ENCODE data around the gene ANAPC16.
"Not testable (repeated sequence)": the region's sequence is repeated elsewhere in the genome, so short reads cannot be mapped to it uniquely, and the experiment has no call there.

The ANAPC16 gene

DNA sequence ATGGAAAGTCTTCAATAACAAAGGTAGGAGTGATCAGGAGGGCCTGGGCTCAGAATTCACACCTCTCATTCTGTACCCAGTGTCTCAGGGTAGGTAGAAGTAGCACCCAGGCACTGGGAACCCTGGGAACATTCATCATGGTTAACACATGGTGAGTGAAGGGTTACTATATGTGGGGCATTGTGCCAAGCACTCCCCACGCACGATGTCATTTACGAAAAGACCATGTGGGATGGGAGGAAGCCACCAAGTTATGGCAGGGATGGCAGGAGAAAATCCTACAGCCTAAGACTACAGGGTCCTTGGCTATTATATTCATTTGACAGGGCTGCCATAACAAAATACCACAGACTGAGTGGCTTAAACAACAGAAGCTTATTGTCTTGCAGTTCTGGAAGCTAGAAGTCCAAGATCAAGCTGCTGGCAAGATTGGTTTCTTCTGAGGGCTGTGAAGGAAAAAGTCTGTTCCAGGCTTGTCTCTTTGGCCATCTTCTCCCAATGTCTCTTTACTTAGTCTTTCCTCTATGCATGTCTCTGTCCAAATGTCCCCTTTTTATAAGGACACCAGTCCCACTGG, 30.2 kb downstream of the ANAPC16 start:
- DNase-seq: no peak

DNA sequence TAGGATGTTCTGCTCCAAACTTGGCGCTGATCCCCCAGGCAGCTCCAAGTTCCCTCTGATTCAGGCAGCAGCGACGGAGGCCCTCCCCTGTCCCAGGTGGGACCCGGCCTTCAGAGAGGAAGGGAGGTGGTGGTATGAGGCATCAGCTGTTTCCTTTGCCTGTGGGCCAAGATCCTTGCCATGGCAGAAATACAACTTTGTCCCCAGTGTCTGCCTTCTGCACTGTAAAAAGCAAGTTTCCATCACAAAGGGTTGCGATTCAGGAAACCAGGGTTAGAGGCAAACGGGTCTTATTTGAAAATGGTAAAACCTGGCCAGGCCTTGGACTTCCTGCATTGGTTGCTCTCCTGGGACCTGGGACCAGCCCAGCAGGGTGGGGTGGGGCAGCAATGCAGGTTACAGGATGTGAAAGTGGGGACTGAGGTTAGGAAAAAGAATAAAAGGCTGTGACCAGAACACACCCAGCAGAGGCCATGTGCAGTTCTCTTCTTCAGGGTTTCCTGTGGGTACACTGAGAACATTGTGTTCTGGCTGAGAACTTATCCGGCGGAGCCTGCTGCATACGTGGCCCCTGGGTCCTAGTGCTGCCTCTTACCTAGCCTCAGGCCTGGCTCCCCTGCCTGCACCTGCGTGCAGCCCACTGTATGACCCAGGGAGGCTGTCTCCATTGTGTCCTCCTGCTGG, 32.8 kb downstream of the ANAPC16 start:
- DNase-seq: no peak

GRCh38 chr10:72249176-72249862, 33.5 kb downstream of the ANAPC16 start:
- not testable (repeated sequence) for DNase-seq

- DNase-seq: peak; percentile 29
Measured at GRCh38 chr10:72250666-72251065, 34.9 kb downstream of the ANAPC16 start.

GRCh38 chr10:72251635-72252034, 35.8 kb downstream of the ANAPC16 start:
- DNase-seq: no peak

GRCh38 chr10:72252972-72253371, 37.2 kb downstream of the ANAPC16 start:
- no peak for DNase-seq

- DNase-seq: no peak
Measured at GRCh38 chr10:72253578-72253977, 37.8 kb downstream of the ANAPC16 start.

DNA sequence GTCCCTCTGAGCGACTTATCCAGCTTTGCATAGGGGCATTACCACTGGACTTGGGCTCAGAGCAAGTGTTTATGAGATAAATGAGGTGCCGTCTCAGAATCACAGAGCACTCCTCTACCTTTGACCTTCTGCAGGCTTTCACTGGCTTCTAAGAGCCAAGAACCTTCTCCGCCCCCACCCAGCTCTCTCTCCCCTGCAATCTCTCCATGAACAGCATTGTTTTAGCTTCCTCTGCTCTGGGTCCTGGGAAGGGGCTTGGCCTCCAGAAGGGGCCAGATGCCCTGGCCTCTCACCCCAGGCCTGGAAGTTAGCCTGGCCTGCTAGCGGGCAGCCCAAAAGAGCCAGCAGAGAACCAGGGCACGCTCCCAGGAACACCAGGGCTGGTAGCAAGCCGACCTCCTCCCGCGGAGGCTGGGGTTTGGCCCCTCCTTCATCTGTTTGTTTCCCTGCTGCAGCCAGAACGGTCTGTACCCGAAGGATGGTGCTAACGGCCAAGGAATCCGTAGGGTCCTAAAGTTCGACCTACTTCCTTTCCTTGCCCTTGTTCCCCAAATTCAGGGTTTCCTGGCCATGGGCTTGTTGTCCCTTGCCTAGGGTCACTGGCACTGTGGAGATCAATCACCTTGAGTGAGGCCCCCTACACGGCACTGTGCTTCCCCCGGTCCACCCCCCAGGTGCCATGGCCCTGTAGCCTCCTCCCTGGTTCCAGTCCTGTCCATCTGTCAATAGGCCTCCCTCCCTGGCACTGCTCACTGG, 39.2 kb downstream of the ANAPC16 start:
- peak; percentile 62 for DNase-seq

DNA sequence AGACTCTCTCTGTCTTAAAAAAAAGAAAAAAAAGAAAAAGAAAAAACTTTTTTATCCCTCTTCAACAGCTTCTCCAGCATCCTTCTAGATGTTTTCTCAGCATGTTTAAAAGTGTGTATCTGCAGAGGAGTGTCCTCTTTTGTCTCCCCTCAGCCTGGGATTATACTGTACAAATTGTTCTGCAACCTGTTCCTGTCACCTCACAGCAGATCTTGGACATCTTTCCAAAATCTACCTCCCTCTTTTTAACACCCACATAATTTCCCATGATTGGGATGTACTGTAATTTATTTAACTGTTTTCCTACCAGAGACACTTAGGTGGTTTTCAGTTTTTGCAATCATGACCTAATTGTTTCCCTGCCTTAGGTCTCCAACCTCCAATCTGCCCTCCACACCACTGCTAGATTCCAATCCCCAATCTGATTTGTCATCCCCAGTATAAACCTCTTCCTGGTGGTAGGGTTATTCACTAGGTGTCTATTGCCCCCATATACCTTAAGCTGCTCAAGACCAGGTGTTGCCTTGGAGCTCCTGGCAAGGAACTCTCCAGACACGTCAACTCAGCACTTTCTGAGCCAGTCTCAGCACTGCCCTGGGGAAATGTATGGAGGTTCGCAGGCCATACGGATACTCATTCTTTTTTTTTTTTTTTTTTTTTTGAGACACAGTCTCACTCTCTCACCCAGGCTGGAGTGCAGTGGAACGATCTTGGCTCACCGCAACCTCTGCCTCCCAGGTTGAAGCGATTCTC, 40.3 kb downstream of the ANAPC16 start:
- no peak for DNase-seq

GRCh38 chr10:72257051-72257892, 41.5 kb downstream of the ANAPC16 start:
- peak; percentile 68 for DNase-seq

- no peak for DNase-seq
Measured at GRCh38 chr10:72258617-72259016, 42.8 kb downstream of the ANAPC16 start.

- DNase-seq: peak; percentile 31
Measured at GRCh38 chr10:72259491-72260238, 43.9 kb downstream of the ANAPC16 start.

DNA sequence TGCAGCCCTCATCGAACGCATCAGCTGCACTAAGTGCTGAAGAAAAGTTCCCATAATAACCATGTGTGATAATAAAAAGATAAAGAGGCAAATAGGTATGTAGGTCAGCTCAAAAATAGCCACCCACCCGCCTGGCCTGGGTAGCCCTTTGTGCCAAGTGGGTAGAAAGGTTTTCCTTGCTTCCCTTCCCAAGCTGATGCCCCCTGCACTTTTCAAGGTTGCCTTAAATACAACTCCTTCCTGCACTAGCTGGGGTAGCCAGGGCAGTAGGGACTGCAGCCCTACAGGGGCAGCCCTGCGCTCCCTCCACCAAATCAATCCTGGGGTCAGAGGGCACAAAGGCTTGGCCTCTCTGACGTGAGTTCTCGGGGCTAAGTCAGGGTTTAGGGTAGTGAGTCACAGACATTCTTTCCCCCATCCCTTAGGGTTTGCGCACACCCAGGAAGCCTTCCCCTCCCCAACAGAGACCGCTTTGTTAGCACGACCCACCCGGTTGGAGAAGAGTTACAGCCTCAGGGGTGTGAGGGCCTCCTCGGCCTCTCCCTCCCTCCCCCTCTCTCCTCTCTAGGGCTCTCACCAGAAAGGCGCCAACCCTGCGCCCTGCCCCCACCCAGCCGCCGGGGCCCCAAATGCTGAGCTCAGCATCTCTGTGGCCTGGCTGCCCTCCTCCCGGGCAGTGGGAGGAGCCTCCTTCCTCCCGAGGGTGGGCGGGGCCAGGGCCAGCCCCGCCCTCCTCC, 44.6 kb downstream of the ANAPC16 start:
- peak; percentile 92 for DNase-seq

GRCh38 chr10:72260976-72261783, 45.4 kb downstream of the ANAPC16 start:
- DNase-seq: no peak

GRCh38 chr10:72261784-72262404, 46.1 kb downstream of the ANAPC16 start:
- no peak for DNase-seq

DNA sequence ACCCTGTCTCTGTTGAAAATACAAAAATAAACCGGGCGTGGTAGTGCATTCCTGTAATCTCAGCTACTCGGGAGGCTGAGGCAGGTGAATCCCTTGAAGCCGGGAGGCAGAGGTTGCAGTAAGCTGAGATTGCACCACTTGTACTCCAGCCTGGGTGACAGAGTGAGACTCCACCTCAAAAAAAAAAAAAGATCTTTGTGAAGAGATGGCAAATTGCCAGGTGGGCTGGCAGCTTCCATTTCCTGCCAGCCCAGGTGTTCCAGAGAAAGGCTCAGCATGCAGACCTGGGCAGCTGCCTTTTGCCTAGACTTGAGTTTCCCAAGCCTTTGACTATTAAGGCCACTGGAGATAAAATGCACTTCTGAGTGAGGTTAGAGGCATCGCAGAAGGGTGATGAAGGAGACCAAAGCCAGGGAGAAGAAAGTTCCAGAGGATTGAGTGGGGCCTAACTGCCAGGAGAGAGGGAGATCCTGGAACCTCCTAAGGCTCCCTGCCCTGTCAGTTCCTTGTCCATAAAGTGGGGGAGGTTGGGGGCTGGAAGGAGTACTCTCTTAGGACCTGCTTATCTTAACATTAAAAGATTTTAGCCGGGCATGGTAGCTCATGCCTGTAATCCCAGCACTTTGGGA, 47.9 kb downstream of the ANAPC16 start:
- peak; percentile 44 for DNase-seq

- no peak for DNase-seq
Measured at GRCh38 chr10:72264536-72264935, 48.7 kb downstream of the ANAPC16 start.

- DNase-seq: no peak
Measured at GRCh38 chr10:72265508-72265907, 49.7 kb downstream of the ANAPC16 start.
